ENCODE data around the gene STRADB.
A peak's percentile ranks its signal among the peaks of the same experiment; 100 is the strongest.

Gene STRADB

GRCh38 chr2:201444746-201445465 is 6.6 kb upstream of the STRADB start:
- TF ChIP-seq CTCF (IDR thresholded peaks at IDR 0.05; ENCODE audit: low read depth, low read length, missing control alignments): no peak
- no peak overlapping the region for H3K4me3 ChIP-seq (ENCODE audit: low read depth, low read length)
- DNase-seq (ENCODE audit: low read depth): no peak

GRCh38 chr2:201447086-201447485 is 4.5 kb upstream of the STRADB start:
- TF ChIP-seq CTCF (IDR thresholded peaks at IDR 0.05; ENCODE audit: low read depth, low read length, missing control alignments): no peak
- no peak overlapping the region for H3K4me3 ChIP-seq (ENCODE audit: low read depth, low read length)
- no peak for DNase-seq (ENCODE audit: low read depth)

GRCh38 chr2:201448061-201448460 is 3.5 kb upstream of the STRADB start:
- TF ChIP-seq CTCF (IDR thresholded peaks at IDR 0.05; ENCODE audit: low read depth, low read length, missing control alignments): no peak
- no peak overlapping the region for H3K4me3 ChIP-seq (ENCODE audit: low read depth, low read length)
- no peak for DNase-seq (ENCODE audit: low read depth)

- no peak overlapping the region for H3K4me3 ChIP-seq (ENCODE audit: low read depth, low read length)
- DNase-seq (ENCODE audit: low read depth): no peak
- TF ChIP-seq CTCF (IDR thresholded peaks at IDR 0.05; ENCODE audit: low read depth, low read length, missing control alignments): no peak
Measured at GRCh38 chr2:201448701-201449100, 2.8 kb upstream of the STRADB start.

- no peak for TF ChIP-seq CTCF (IDR thresholded peaks at IDR 0.05; ENCODE audit: low read depth, low read length, missing control alignments)
- peak overlapping the region; percentile 100 for H3K4me3 ChIP-seq (ENCODE audit: low read depth, low read length)
- DNase-seq (ENCODE audit: low read depth): no peak
Measured at GRCh38 chr2:201450954-201451291, 617 bp upstream of the STRADB start.

GRCh38 chr2:201452058-201452921 is 750 bp downstream of the STRADB start:
- no peak for DNase-seq (ENCODE audit: low read depth)
- H3K4me3 ChIP-seq (ENCODE audit: low read depth, low read length): peak overlapping the region; percentile 100
- TF ChIP-seq CTCF (IDR thresholded peaks at IDR 0.05; ENCODE audit: low read depth, low read length, missing control alignments): no peak
